HG03342 (cell line): ENCODE measurements around the gene RNF180.

Source experiments
- ATAC-seq: cut with Tn5 transposase; IDR thresholded peaks from one replicate; pipeline ENCODE4 v1.9.1; 2021; ENCODE audit warnings: mild to moderate bottlenecking, moderate library complexity; ENCODE audit not compliant: unreplicated experiment

The RNF180 gene

GRCh38 chr5:64165500-64166200, at the start of gene RNF180:
Gene RNF180 (plus strand): TSS chr5:64165843. CDS start chr5:64200808, 34,965 bp downstream.
- ATAC-seq: no peak

- no peak for ATAC-seq
Measured at GRCh38 chr5:64125521-64125920, 40.1 kb upstream of the RNF180 start.

- ATAC-seq: no peak
Measured at GRCh38 chr5:64126202-64126741, 39.4 kb upstream of the RNF180 start.

GRCh38 chr5:64140018-64140417, 25.6 kb upstream of the RNF180 start:
- ATAC-seq: no peak

- no peak for ATAC-seq
Measured at GRCh38 chr5:64144425-64145215, 21.0 kb upstream of the RNF180 start.

GRCh38 chr5:64145216-64145895, 20.3 kb upstream of the RNF180 start:
- no peak for ATAC-seq

GRCh38 chr5:64147379-64147778, 18.3 kb upstream of the RNF180 start:
- no peak for ATAC-seq

GRCh38 chr5:64147849-64148441, 17.7 kb upstream of the RNF180 start:
- ATAC-seq: peak; percentile 42

GRCh38 chr5:64149268-64149667, 16.4 kb upstream of the RNF180 start:
- ATAC-seq: no peak

- ATAC-seq: no peak
Measured at GRCh38 chr5:64149857-64150521, 15.7 kb upstream of the RNF180 start.

- ATAC-seq: no peak
Measured at GRCh38 chr5:64156261-64156660, 9.4 kb upstream of the RNF180 start.

- no peak for ATAC-seq
Measured at GRCh38 chr5:64158827-64159226, 6.8 kb upstream of the RNF180 start.

- no peak for ATAC-seq
Measured at GRCh38 chr5:64160201-64160600, 5.4 kb upstream of the RNF180 start.

- ATAC-seq: peak; percentile 76
Measured at GRCh38 chr5:64161420-64161819, 4.2 kb upstream of the RNF180 start.

GRCh38 chr5:64163135-64163534, 2.5 kb upstream of the RNF180 start:
- no peak for ATAC-seq

- ATAC-seq: no peak
Measured at GRCh38 chr5:64163746-64164145, 1.9 kb upstream of the RNF180 start.

GRCh38 chr5:64164166-64164565, 1.5 kb upstream of the RNF180 start:
- ATAC-seq: no peak

- no peak for ATAC-seq
Measured at GRCh38 chr5:64165160-64165499, 513 bp upstream of the RNF180 start.

GRCh38 chr5:64166201-64166959, 737 bp downstream of the RNF180 start:
- ATAC-seq: no peak

GRCh38 chr5:64176301-64176700, 10.7 kb downstream of the RNF180 start:
- ATAC-seq: no peak
